ENCODE measurements around the gene EYA2.

DNA sequence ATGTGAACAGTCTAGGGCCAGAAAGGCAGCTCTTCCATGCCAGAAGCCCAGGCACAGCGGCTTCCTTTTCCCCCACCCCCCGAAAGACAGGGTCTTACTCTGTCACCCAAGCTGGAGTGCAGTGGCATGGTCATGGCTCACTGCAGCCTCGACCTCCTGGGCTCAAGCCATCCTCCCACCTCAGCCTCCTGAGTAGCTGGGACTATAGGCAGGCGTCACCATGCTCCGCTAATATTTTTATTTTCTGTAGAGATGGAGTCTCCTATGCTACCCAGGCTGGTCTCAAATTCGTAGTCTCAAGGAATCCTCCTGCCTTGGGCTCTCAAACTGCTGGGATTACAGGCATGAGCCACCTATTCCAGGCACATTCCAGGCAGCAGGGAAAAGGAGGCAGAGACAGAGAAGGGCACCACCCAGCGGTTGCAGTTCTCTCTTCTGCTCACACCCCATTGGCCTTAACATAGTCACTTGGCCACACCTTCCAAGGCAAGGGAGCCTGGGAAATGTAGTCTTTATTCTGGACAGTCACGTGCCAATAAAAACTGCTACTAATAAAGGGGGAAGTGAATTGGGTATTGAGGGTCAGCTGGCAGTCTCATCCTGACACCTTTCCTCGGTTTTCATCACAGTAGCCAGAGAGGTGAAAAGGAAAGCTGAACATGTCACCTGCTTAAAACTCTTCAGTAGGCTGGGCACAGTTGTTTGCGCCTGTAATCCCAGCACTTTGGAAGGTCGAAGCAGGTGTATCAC, 255.9 kb downstream of the EYA2 start:
- TF ChIP-seq, protein P1, sequence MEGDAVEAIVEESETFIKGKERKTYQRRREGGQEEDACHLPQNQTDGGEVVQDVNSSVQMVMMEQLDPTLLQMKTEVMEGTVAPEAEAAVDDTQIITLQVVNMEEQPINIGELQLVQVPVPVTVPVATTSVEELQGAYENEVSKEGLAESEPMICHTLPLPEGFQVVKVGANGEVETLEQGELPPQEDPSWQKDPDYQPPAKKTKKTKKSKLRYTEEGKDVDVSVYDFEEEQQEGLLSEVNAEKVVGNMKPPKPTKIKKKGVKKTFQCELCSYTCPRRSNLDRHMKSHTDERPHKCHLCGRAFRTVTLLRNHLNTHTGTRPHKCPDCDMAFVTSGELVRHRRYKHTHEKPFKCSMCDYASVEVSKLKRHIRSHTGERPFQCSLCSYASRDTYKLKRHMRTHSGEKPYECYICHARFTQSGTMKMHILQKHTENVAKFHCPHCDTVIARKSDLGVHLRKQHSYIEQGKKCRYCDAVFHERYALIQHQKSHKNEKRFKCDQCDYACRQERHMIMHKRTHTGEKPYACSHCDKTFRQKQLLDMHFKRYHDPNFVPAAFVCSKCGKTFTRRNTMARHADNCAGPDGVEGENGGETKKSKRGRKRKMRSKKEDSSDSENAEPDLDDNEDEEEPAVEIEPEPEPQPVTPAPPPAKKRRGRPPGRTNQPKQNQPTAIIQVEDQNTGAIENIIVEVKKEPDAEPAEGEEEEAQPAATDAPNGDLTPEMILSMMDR (IDR thresholded peaks at IDR 0.05), result peak; percentile 47 to 57 (median 50)
- TF ChIP-seq EP300 (IDR thresholded peaks at IDR 0.05) (no peak), POLR2A (IDR thresholded peaks at IDR 0.05) (no peak), POLR2AphosphoS5 (IDR thresholded peaks at IDR 0.05) (no peak)

Measured in sigmoid colon (tissue), 4 donors.